Endothelial cell of umbilical vein (primary cell): ENCODE data around the gene AUH. TPM values are rescaled to one million over a fixed set of nuclear protein-coding genes. Genes with fewer than 3 reads are reported as not detected.

ENCODE experiments used
- BruUV-seq: library from RNA; stranded (reverse); fragments of 400-500 nt; replicated peaks from 2 replicates; lab custom pipeline; 2021; lab: Mats Ljungman, UMichigan
- CTCF ChIA-PET: fragments of 300-600, 350-600 bp; sonication (Branson Sonifier 250); formaldehyde crosslinking; loops from one replicate; lab custom pipeline; 2021; ENCODE audit warnings: antibody characterized with exemption, inconsistent platforms; lab: Charles Lee
- POLR2A ChIA-PET: fragments of 300-600, 350-600 bp; sonication (Branson Sonifier 250); formaldehyde crosslinking; loops from one replicate; lab custom pipeline; 2021; ENCODE audit warnings: antibody characterized with exemption, inconsistent platforms; lab: Charles Lee
- DNase-seq: peaks from one replicate; pipeline ENCODE4 v3.0.0-alpha.2; 2011; ENCODE audit warnings: low read depth, low spot score
- FAIRE-seq: peaks from 2 replicates; lab custom pipeline; 2011; peaks lifted over from hg19 to GRCh38; lab: Jason Lieb, UNC
- H2AFZ ChIP-seq: 2 replicates; pipeline ENCODE4 v1.6.0; 2012; ENCODE audit warnings: low read depth, low read length, control low read depth, inconsistent platforms
- H3K27ac ChIP-seq: 2 replicates; pipeline ENCODE4 v1.5.1; 2011; ENCODE audit warnings: low read depth, mild to moderate bottlenecking, control low read depth, low read length, moderate library complexity; ENCODE audit not compliant: insufficient read depth
- H3K27me3 ChIP-seq, 2 experiments: 2 replicates each; pipeline versions ENCODE4 v1.6.0 to v1.6.1; 2011; ENCODE audit warnings: low read length in 2 of 2, mixed read lengths in 1 of 2; ENCODE audit not compliant: control insufficient read depth in 2 of 2, insufficient read depth in 2 of 2
- H3K36me3 ChIP-seq, 2 experiments: 2 replicates in 1 of 2; 3 replicates in 1 of 2; pipeline ENCODE4 v1.5.1; 2011; ENCODE audit warnings: low read length in 2 of 2, mild to moderate bottlenecking in 1 of 2, moderate library complexity in 1 of 2; ENCODE audit not compliant: control insufficient read depth in 2 of 2, insufficient read depth in 2 of 2; ENCODE audit errors: extremely low read depth in 1 of 2
- H3K4me1 ChIP-seq: 3 replicates; pipeline ENCODE4 v1.5.1; 2011; ENCODE audit warnings: mild to moderate bottlenecking, low read length; ENCODE audit not compliant: control insufficient read depth, insufficient read depth; ENCODE audit errors: extremely low read depth
- H3K4me2 ChIP-seq: 2 replicates; pipeline ENCODE4 v1.6.1; 2011; ENCODE audit warnings: low read length, control low read depth, mixed read lengths; ENCODE audit not compliant: insufficient read depth
- H3K4me3 ChIP-seq, 3 experiments: fragments of 200-600 bp in 1 of 3; sonication (generic), shearing (Covaris generic) in 1 of 3; replicated peaks in 1 of 3; 2 replicates each; pipeline ENCODE4 v1.5.1; 2011 to 2016; ENCODE audit warnings: control low read depth in 3 of 3, low read length in 3 of 3, mild to moderate bottlenecking in 2 of 3, inconsistent platforms in 1 of 3, low read depth in 1 of 3, moderate library complexity in 1 of 3; ENCODE audit not compliant: insufficient read depth in 1 of 3
- H3K79me2 ChIP-seq: 2 replicates; pipeline ENCODE4 v1.6.0; 2012; ENCODE audit warnings: low read length, inconsistent platforms; ENCODE audit not compliant: control insufficient read depth, insufficient read depth
- H3K9ac ChIP-seq: replicated peaks from 2 replicates; pipeline ENCODE3; 2011; ENCODE audit warnings: low read length, control low read depth; ENCODE audit not compliant: insufficient read depth; ENCODE audit errors: extremely low read depth
- H3K9me1 ChIP-seq: replicated peaks from 3 replicates; pipeline ENCODE4 v1.6.0; 2011; ENCODE audit warnings: mild to moderate bottlenecking, low read length; ENCODE audit not compliant: control insufficient read depth, insufficient read depth; ENCODE audit errors: extremely low read depth
- H3K9me3 ChIP-seq: replicated peaks from 2 replicates; pipeline ENCODE4 v1.5.1; 2012; ENCODE audit warnings: low read length, inconsistent platforms; ENCODE audit not compliant: control insufficient read depth, insufficient read depth
- H4K20me1 ChIP-seq: replicated peaks from 2 replicates; pipeline ENCODE3; 2011; ENCODE audit warnings: mild to moderate bottlenecking, low read length; ENCODE audit not compliant: control insufficient read depth, insufficient read depth; ENCODE audit errors: extremely low read depth
- CTCF ChIP-seq, 2 donors: IDR thresholded peaks; 1 replicate in 1 of 2; 2 replicates in 1 of 2; pipeline ENCODE4 v1.5.1; 2011; ENCODE audit warnings: low read length in 2 of 2, mild to moderate bottlenecking in 2 of 2, moderate library complexity in 2 of 2, control low read depth in 1 of 2, inconsistent platforms in 1 of 2, low read depth in 1 of 2; ENCODE audit not compliant: insufficient read depth in 1 of 2; ENCODE audit errors: extremely low read depth in 1 of 2
- EZH2 ChIP-seq: IDR thresholded peaks from 2 replicates; pipeline ENCODE4 v1.6.1; 2012; ENCODE audit warnings: borderline replicate concordance, low read depth, mild to moderate bottlenecking, moderate library complexity, low read length, inconsistent platforms; ENCODE audit not compliant: severe bottlenecking
- FOS ChIP-seq: IDR thresholded peaks from 2 replicates; pipeline ENCODE4 v1.6.1; 2011; ENCODE audit warnings: mild to moderate bottlenecking, low read length, moderate library complexity, borderline replicate concordance; ENCODE audit not compliant: insufficient read depth
- GATA2 ChIP-seq: IDR thresholded peaks from 2 replicates; pipeline ENCODE4 v1.7.0; 2011; ENCODE audit warnings: low read depth, mild to moderate bottlenecking, moderate library complexity, mixed read lengths, low read length; ENCODE audit not compliant: insufficient read length, insufficient read depth
- JUN ChIP-seq: IDR thresholded peaks from 2 replicates; pipeline ENCODE4 v1.6.1; 2011; ENCODE audit warnings: borderline replicate concordance, low read depth; ENCODE audit not compliant: insufficient read length, insufficient read depth
- MAX ChIP-seq: IDR thresholded peaks from 2 replicates; pipeline ENCODE4 v1.6.1; 2011; ENCODE audit not compliant: insufficient read depth, insufficient read length
- MYC ChIP-seq: IDR thresholded peaks from one replicate; pipeline ENCODE4 v1.6.1; 2011; ENCODE audit warnings: mild to moderate bottlenecking, low read depth, low read length
- POLR2A ChIP-seq: IDR thresholded peaks from 2 replicates; pipeline ENCODE4 v1.6.1; 2012; ENCODE audit warnings: low read depth, mild to moderate bottlenecking, control low read depth, low read length
- POLR2AphosphoS5 ChIP-seq: IDR thresholded peaks from 2 replicates; pipeline ENCODE4 v1.6.1; 2012; ENCODE audit warnings: low read depth, mild to moderate bottlenecking, control low read depth, low read length, moderate library complexity; ENCODE audit not compliant: insufficient read depth
- dilution Hi-C: fragments of 300-500 bp; cut with MboI; formaldehyde crosslinking; loops from one replicate; pipeline ENCODE4 v1.15.0; 2019; ENCODE audit warnings: low sequenced_read_pairs; ENCODE audit not compliant: extremely low pct_ligation_motif_present
- intact Hi-C: fragments of 100-400 bp; cut with micrococcal nuclease; formaldehyde crosslinking; loops from one replicate; pipeline ENCODE4 v1.10.0; 2022
- polyA plus RNA-seq, 4 experiments: library from polyadenylated mRNA; depleted of rRNA in 3 of 4; stranded (reverse) in 3 of 4; unstranded in 1 of 4; fragments of >200 nt; gene quantifications; 2 replicates each; pipeline versions ENCODE4 v1.2.1 to v1.2.3, GENCODE V29; 2011 to 2012; ENCODE audit warnings: missing spikeins in 1 of 4
- total RNA-seq: library from RNA; stranded (reverse); gene quantifications from 2 replicates; pipeline ENCODE4 v1.2.3, GENCODE V29; 2021

Gene AUH
- total and polyA plus RNA-seq, 2 donors (not counting 3 experiments of a cell fraction or from before 2014, with no cell fraction given): 2.3 to 9.2 TPM

GRCh38 chr9:91182429-91183225 lies 179.1 kb downstream of the AUH start:
- intact Hi-C loops (no loop called here), dilution Hi-C loops (no loop called here)
- Histone ChIP-seq H3K4me2 (no peak overlapping the region), H3K27ac (no peak overlapping the region), H3K27me3 (no peaks in the 10 kb centered on the region), H2AFZ (no peak overlapping the region), H3K36me3 (no peaks in the 10 kb centered on the region), H3K79me2 (no peaks in the 10 kb centered on the region), H3K4me3 (no peak overlapping the region), H3K9me1 (no peaks in the 10 kb centered on the region), H4K20me1 (no peaks in the 10 kb centered on the region), H3K4me1 (peaks cover 10% of the 10 kb centered on the region), H3K9ac (no peak overlapping the region), H3K9me3 (no peaks in the 10 kb centered on the region)
- no TSS peak for BruUV-seq
- POLR2A ChIA-PET: no interaction called here
- FAIRE-seq (no peak), DNase-seq (no peak)
- CTCF ChIA-PET: no interaction called here
- no peak for TF ChIP-seq POLR2A
- TF ChIP-seq GATA2: no peak
- no peak for TF ChIP-seq MYC
- no peak for TF ChIP-seq FOS
- no peak for TF ChIP-seq JUN

- CTCF ChIA-PET: no interaction called here
- Histone ChIP-seq H3K36me3 (no peaks in the 10 kb centered on the region), H4K20me1 (no peaks in the 10 kb centered on the region), H3K27ac (no peak overlapping the region), H3K9ac (no peak overlapping the region), H3K27me3 (no peaks in the 10 kb centered on the region), H3K79me2 (no peaks in the 10 kb centered on the region), H3K9me3 (no peaks in the 10 kb centered on the region), H3K4me2 (no peak overlapping the region), H3K4me1 (peaks cover 2% of the 10 kb centered on the region), H3K9me1 (no peaks in the 10 kb centered on the region), H3K4me3 (no peak overlapping the region), H2AFZ (no peak overlapping the region)
- BruUV-seq: no TSS peak
- no peak for TF ChIP-seq POLR2AphosphoS5
- TF ChIP-seq GATA2: no peak
- no peak for TF ChIP-seq FOS
- no peak for TF ChIP-seq MYC
- no peak for TF ChIP-seq JUN
- no peak for TF ChIP-seq MAX
- no peak for TF ChIP-seq POLR2A
- TF ChIP-seq EZH2: no peak
- no peak for TF ChIP-seq CTCF (IDR thresholded peaks at IDR 0.05; ENCODE audit: extremely low read depth in 1 of 2, insufficient read depth in 1 of 2, low read depth in 1 of 2, low read length in 2 of 2)
- no peak for FAIRE-seq
- dilution Hi-C loops (no loop called here), intact Hi-C loops (no loop called here)
- POLR2A ChIA-PET: no interaction called here
- no peak for DNase-seq
Measured at GRCh38 chr9:91181541-91181940, 180.2 kb downstream of the AUH start.
